ENCODE results near the gene AP1M2. TPM values are rescaled to one million over a fixed set of nuclear protein-coding genes. Genes with fewer than 3 reads are reported as not detected.

The AP1M2 gene
- total RNA-seq, 1 experiment from 2014 or later: 2.5 TPM

DNA sequence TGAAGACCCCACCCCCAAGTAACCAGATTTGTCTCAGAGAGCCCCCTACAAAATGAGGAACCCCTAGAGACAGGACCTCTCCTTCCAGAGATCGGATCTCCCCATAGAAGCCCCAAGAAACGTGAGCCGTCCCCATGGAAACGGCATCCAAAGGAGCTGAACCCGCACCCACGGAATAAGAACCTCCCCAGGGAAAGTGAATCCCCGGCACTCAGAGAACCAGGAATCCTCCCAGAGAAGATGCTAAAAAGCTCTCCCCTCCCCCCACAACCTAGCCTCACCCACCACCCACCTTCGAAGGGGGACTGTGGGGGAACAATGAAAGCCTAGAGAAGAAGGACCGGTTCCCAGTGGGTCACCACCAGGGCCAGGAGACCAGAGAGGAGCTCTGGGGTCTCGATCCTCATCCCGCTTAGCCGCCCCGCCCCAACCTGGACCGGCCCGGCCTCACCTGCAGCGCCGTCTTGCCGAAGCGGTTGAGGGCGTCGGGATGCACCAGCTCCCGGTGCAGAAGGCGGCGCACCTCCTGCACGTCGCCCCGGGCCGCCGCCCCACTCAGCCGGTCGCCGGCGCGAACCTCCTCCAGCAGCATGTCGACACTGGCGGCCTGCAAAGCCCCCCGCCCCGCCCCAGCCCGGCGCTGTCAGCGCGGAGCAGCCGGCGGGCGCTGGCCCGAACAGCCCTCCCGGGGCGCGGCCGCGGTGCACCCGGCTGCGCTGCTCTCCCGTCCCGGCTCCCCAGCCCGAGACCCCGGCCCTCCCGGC is 18.9 kb downstream of the AP1M2 start:
- no TSS peak for BruUV-seq (replicated peaks)
- ChIA-PET POLR2A (ENCODE audit: low non-redundant PET) (no interaction called here), CTCF (interaction anchor here (1.1 kb wide), 1 partner anchor 149 kb away, joined by 4 read pairs; the partner anchor contains the start of gene DNM2)
- peak; percentile 53 for DNase-seq (ENCODE audit: low spot score)
- H3K27ac ChIP-seq (ENCODE audit: low read depth, low read length, poor library complexity, severe bottlenecking): peak overlapping the region; percentile 42
- H3K36me3 ChIP-seq (ENCODE audit: insufficient read depth, low read length, poor library complexity, severe bottlenecking): peaks cover under 1% of the 10 kb centered on the region
- no peak for TF ChIP-seq EZH2 (IDR thresholded peaks at IDR 0.05; ENCODE audit: borderline replicate concordance, low read depth, low read length, poor library complexity, severe bottlenecking)
- TF ChIP-seq, protein P1, sequence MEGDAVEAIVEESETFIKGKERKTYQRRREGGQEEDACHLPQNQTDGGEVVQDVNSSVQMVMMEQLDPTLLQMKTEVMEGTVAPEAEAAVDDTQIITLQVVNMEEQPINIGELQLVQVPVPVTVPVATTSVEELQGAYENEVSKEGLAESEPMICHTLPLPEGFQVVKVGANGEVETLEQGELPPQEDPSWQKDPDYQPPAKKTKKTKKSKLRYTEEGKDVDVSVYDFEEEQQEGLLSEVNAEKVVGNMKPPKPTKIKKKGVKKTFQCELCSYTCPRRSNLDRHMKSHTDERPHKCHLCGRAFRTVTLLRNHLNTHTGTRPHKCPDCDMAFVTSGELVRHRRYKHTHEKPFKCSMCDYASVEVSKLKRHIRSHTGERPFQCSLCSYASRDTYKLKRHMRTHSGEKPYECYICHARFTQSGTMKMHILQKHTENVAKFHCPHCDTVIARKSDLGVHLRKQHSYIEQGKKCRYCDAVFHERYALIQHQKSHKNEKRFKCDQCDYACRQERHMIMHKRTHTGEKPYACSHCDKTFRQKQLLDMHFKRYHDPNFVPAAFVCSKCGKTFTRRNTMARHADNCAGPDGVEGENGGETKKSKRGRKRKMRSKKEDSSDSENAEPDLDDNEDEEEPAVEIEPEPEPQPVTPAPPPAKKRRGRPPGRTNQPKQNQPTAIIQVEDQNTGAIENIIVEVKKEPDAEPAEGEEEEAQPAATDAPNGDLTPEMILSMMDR (conservative IDR thresholded peaks at IDR 0.05; ENCODE audit: low read depth, low read length): no peak
- H3K4me3 ChIP-seq (ENCODE audit: low read depth, low read length, poor library complexity, severe bottlenecking): peak overlapping the region; percentile 78
- H3K4me1 ChIP-seq (ENCODE audit: insufficient read depth, low read length, poor library complexity, severe bottlenecking): peaks cover 36% of the 10 kb centered on the region
- H3K27me3 ChIP-seq (replicated peaks; ENCODE audit: insufficient read depth, low read depth, low read length, poor library complexity): no peaks in the 10 kb centered on the region
- intact Hi-C loops (cut with micrococcal nuclease; ENCODE audit: unreplicated experiment): loop anchor here (5.0 kb wide), 5 partner anchors 66 to 151 kb away; partner anchors contain the start of genes ILF3 and KEAP1
- no peaks in the 10 kb centered on the region for H3K9me3 ChIP-seq (ENCODE audit: low read depth, low read length, poor library complexity, severe bottlenecking)

GRCh38 chr19:10567656-10568055 is 19.5 kb downstream of the AP1M2 start:
- Histone ChIP-seq H3K4me1 (ENCODE audit: insufficient read depth, low read length, poor library complexity, severe bottlenecking) (peaks cover 35% of the 10 kb centered on the region), H3K36me3 (ENCODE audit: insufficient read depth, low read length, poor library complexity, severe bottlenecking) (peaks cover 6% of the 10 kb centered on the region), H3K27ac (ENCODE audit: low read depth, low read length, poor library complexity, severe bottlenecking) (peak overlapping the region; percentile 42), H3K27me3 (replicated peaks; ENCODE audit: insufficient read depth, low read depth, low read length, poor library complexity) (no peaks in the 10 kb centered on the region), H3K9me3 (ENCODE audit: low read depth, low read length, poor library complexity, severe bottlenecking) (no peaks in the 10 kb centered on the region), H3K4me3 (ENCODE audit: low read depth, low read length, poor library complexity, severe bottlenecking) (peak overlapping the region; percentile 78)
- DNase-seq (ENCODE audit: low spot score): no peak
- ChIA-PET POLR2A (ENCODE audit: low non-redundant PET) (no interaction called here), CTCF (interaction anchor here (0.6 to 1.1 kb wide), 2 partner anchors 150 to 151 kb away, joined by 3 to 4 read pairs; partner anchors contain the start of gene DNM2)
- TF ChIP-seq, protein P1 (conservative IDR thresholded peaks at IDR 0.05; ENCODE audit: low read depth, low read length): no peak
- TF ChIP-seq EZH2 (IDR thresholded peaks at IDR 0.05; ENCODE audit: borderline replicate concordance, low read depth, low read length, poor library complexity, severe bottlenecking): no peak
- intact Hi-C loops (cut with micrococcal nuclease; ENCODE audit: unreplicated experiment): loop anchor here (5.0 kb wide), 5 partner anchors 65 to 150 kb away; partner anchors contain the start of genes ILF3 and KEAP1
- no TSS peak for BruUV-seq (replicated peaks)

DNA sequence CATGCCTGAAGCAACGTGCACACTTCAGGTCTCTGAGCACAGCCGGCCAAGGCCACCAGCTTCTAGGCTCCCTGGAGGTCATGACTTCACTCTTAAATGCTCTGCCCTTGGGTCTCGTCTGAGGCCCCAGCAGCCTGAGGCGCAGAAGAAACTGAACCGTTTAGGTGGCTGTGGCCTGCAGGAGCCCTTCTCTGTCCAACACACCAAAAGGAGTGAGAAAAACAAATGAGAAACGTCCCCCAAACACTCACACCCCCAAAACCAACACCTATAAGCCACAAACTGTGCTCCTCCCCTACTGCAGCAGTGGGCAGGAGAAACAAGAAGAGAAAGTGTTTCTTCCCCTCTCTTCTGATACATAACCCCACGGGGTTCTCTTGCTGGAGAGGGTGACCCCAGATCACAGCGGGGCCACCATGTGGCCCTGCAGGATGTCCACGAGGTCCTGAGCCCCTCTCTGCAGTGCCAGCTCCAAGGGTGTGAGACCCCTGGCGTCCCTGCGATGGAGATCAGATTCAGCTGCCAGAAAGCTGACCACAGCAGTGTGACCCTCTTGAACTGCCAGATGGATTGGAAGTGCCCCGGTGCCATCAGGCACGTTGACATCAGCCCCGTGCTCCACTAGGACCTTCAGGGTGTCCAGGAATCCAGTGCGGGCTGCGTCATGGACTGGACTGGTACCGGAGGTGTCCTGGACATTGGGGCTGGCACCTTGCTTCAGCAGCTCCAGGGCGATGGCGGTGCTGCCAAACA is 20.3 kb downstream of the AP1M2 start:
- peaks cover 32% of the 10 kb centered on the region for H3K4me1 ChIP-seq (ENCODE audit: insufficient read depth, low read length, poor library complexity, severe bottlenecking)
- CTCF ChIA-PET: interaction anchor here (0.6 kb wide), 2 partner anchors 150 to 303 kb away, joined by 3 to 11 read pairs; no protein-coding TSS in a partner anchor
- no peak for DNase-seq (ENCODE audit: low spot score)
- intact Hi-C loops (cut with micrococcal nuclease; ENCODE audit: unreplicated experiment): loop anchor here (5.0 kb wide), 5 partner anchors 65 to 150 kb away; partner anchors contain the start of genes ILF3 and KEAP1
- H3K9me3 ChIP-seq (ENCODE audit: low read depth, low read length, poor library complexity, severe bottlenecking): no peaks in the 10 kb centered on the region
- POLR2A ChIA-PET (ENCODE audit: low non-redundant PET): no interaction called here
- H3K36me3 ChIP-seq (ENCODE audit: insufficient read depth, low read length, poor library complexity, severe bottlenecking): peaks cover 12% of the 10 kb centered on the region
- peak overlapping the region; percentile 90 for H3K4me3 ChIP-seq (ENCODE audit: low read depth, low read length, poor library complexity, severe bottlenecking)
- BruUV-seq (replicated peaks): no TSS peak
- H3K27me3 ChIP-seq (replicated peaks; ENCODE audit: insufficient read depth, low read depth, low read length, poor library complexity): no peaks in the 10 kb centered on the region
- TF ChIP-seq, protein P1 (conservative IDR thresholded peaks at IDR 0.05; ENCODE audit: low read depth, low read length): no peak
- TF ChIP-seq EZH2 (IDR thresholded peaks at IDR 0.05; ENCODE audit: borderline replicate concordance, low read depth, low read length, poor library complexity, severe bottlenecking): no peak
- H3K27ac ChIP-seq (ENCODE audit: low read depth, low read length, poor library complexity, severe bottlenecking): peak overlapping the region; percentile 62
